Testis (tissue), 3 donors: ENCODE results near the gene CCDC82. TPM values are rescaled to one million over a fixed set of nuclear protein-coding genes. Genes with fewer than 3 reads are reported as not detected.

ENCODE experiments used
- DNase-seq: peaks from one replicate; pipeline ENCODE4 v3.0.0-alpha.2; 2019
- H3K27ac ChIP-seq, 2 donors: fragments of 200-600 bp; sonication (generic); one replicate each; pipeline ENCODE4 v1.5.1; 2019
- H3K27me3 ChIP-seq: fragments of 200-600 bp; sonication (generic); one replicate; pipeline ENCODE4 v1.5.1; 2019
- H3K36me3 ChIP-seq: fragments of 200-600 bp; sonication (generic); one replicate; pipeline ENCODE4 v1.5.1; 2017; ENCODE audit warnings: low read depth; ENCODE audit errors: missing control alignments
- H3K4me1 ChIP-seq: fragments of 200-600 bp; sonication (generic); one replicate; pipeline ENCODE4 v1.5.1; 2019
- H3K4me3 ChIP-seq, 2 donors: fragments of 200-600 bp; sonication (generic); one replicate each; pipeline ENCODE4 v1.5.1; 2017 to 2019
- H3K9me3 ChIP-seq: fragments of 200-600 bp; sonication (generic); one replicate; pipeline ENCODE4 v1.5.1; 2017
- CTCF ChIP-seq, 3 experiments: fragments of 450-650 bp in 2 of 3; fragments of 200-600 bp in 1 of 3; sonication (generic) in 1 of 3; IDR thresholded peaks; one replicate each; pipeline ENCODE4 v1.5.1; 2016 to 2019; ENCODE audit warnings: antibody characterized with exemption in 3 of 3, mild to moderate bottlenecking in 2 of 3, moderate library complexity in 1 of 3
- POLR2A ChIP-seq: fragments of 450-650 bp; IDR thresholded peaks from one replicate; pipeline ENCODE4 v1.6.1; 2017; ENCODE audit warnings: antibody characterized with exemption, mild to moderate bottlenecking, moderate library complexity
- WGBS, 2 donors: methylation state at CpG; one replicate each; pipeline ENCODE4 v1.1.5; 2018; 5-methylcytosine and 5-hydroxymethylcytosine counted together
- intact Hi-C: fragments of 100-400 bp; cut with DNase I; formaldehyde crosslinking; loops from one replicate; pipeline ENCODE4 v1.15.1; 2023; ENCODE audit warnings: low total_unique reads
- polyA plus RNA-seq: library from polyadenylated mRNA; stranded (reverse); fragments of 350-450 nt; fragmentation: Illumina TruSeq; extraction: RNeasy Lipid Tissue Mini Kit (QIAGEN cat#74804); gene quantifications from one replicate; pipeline ENCODE4 v1.2.3, GENCODE V29; 2014; ENCODE audit warnings: low read depth, low replicate concordance; ENCODE audit not compliant: insufficient read depth
- total RNA-seq, 2 donors: library from RNA; depleted of rRNA; stranded (reverse); fragments of >200 nt; gene quantifications; one replicate each; pipeline ENCODE4 v1.2.3, GENCODE V29; 2016

The CCDC82 gene
- total and polyA plus RNA-seq, 3 donors from 2014 or later: 36.6 to 50.9 (median 42.5) TPM

GRCh38 chr11:96311120-96311568 lies 78.6 kb downstream of the CCDC82 start:
- no peaks in the 10 kb centered on the region for H3K36me3 ChIP-seq
- 45 to 55% methylated on average over 2 of the region's 2 CpGs for WGBS, 2 donors
- H3K27ac ChIP-seq: no peak overlapping the region
- no peaks in the 10 kb centered on the region for H3K9me3 ChIP-seq
- intact Hi-C loops: no loop called here
- no peaks in the 10 kb centered on the region for H3K27me3 ChIP-seq
- no peak for TF ChIP-seq POLR2A
- TF ChIP-seq CTCF (IDR thresholded peaks at IDR 0.05): no peak
- H3K4me1 ChIP-seq: peaks cover 33% of the 10 kb centered on the region
- DNase-seq: no peak
- no peak overlapping the region for H3K4me3 ChIP-seq

GRCh38 chr11:96310236-96310635 lies 79.5 kb downstream of the CCDC82 start:
- peaks cover 36% of the 10 kb centered on the region for H3K4me1 ChIP-seq
- no peak overlapping the region for H3K4me3 ChIP-seq
- intact Hi-C loops: no loop called here
- H3K27me3 ChIP-seq: no peaks in the 10 kb centered on the region
- H3K9me3 ChIP-seq: no peaks in the 10 kb centered on the region
- no peaks in the 10 kb centered on the region for H3K36me3 ChIP-seq
- no peak for DNase-seq
- TF ChIP-seq CTCF (IDR thresholded peaks at IDR 0.05) (no peak), POLR2A (no peak)
- 66 to 71% methylated on average over 1 of the region's 1 CpG for WGBS, 2 donors
- no peak overlapping the region for H3K27ac ChIP-seq

- no peaks in the 10 kb centered on the region for H3K36me3 ChIP-seq
- no peak for TF ChIP-seq POLR2A
- no peak for TF ChIP-seq CTCF (IDR thresholded peaks at IDR 0.05)
- WGBS, 2 donors: 70 to 91% methylated on average over 5 of the region's 5 CpGs
- no peak overlapping the region for H3K27ac ChIP-seq
- H3K27me3 ChIP-seq: no peaks in the 10 kb centered on the region
- DNase-seq: no peak
- no peak overlapping the region for H3K4me3 ChIP-seq
- intact Hi-C loops: no loop called here
- H3K4me1 ChIP-seq: peaks cover 35% of the 10 kb centered on the region
- H3K9me3 ChIP-seq: no peaks in the 10 kb centered on the region
Observed at GRCh38 chr11:96309643-96310017, 80.1 kb downstream of the CCDC82 start.

GRCh38 chr11:96309016-96309642 lies 80.6 kb downstream of the CCDC82 start:
- Histone ChIP-seq H3K4me3 (no peak overlapping the region), H3K4me1 (peaks cover 30% of the 10 kb centered on the region), H3K36me3 (no peaks in the 10 kb centered on the region), H3K27me3 (no peaks in the 10 kb centered on the region), H3K27ac (no peak overlapping the region), H3K9me3 (no peaks in the 10 kb centered on the region)
- 88 to 89% methylated on average over 2 of the region's 2 CpGs for WGBS, 2 donors
- intact Hi-C loops: no loop called here
- DNase-seq: no peak
- TF ChIP-seq POLR2A (no peak), CTCF (IDR thresholded peaks at IDR 0.05) (no peak)

GRCh38 chr11:96307776-96308140 lies 82.0 kb downstream of the CCDC82 start:
- no peak for TF ChIP-seq CTCF (IDR thresholded peaks at IDR 0.05)
- TF ChIP-seq POLR2A: no peak
- no peaks in the 10 kb centered on the region for H3K36me3 ChIP-seq
- H3K4me3 ChIP-seq: no peak overlapping the region
- peaks cover 33% of the 10 kb centered on the region for H3K4me1 ChIP-seq
- H3K27me3 ChIP-seq: no peaks in the 10 kb centered on the region
- peak overlapping the region; percentile 72 to 74 for H3K27ac ChIP-seq
- intact Hi-C loops: no loop called here
- DNase-seq: no peak
- WGBS, 2 donors: 49 to 64% methylated on average over 3 of the region's 3 CpGs
- H3K9me3 ChIP-seq: no peaks in the 10 kb centered on the region
